Measurements from ENCODE around the gene FILIP1. TPM values are rescaled to one million over a fixed set of nuclear protein-coding genes. Genes with fewer than 3 reads are reported as not detected.

Gene FILIP1
- total and polyA plus RNA-seq, 10 of the 15 experiments (the other 5 are each of a cell fraction or from before 2014, with no cell fraction given): 0.23 to 2.0 (median 0.44) TPM

GRCh38 chr6:75498862-75499261 is 5.3 kb upstream of the FILIP1 start:
- H3K36me3 ChIP-seq (ENCODE audit: control insufficient read depth in 2 of 2, insufficient read depth in 2 of 2, low read length in 1 of 2): no peaks in the 10 kb centered on the region
- ATAC-seq (no peak), DNase-seq (ENCODE audit: low read depth, low spot score) (no peak), FAIRE-seq (no peak)
- in situ Hi-C loops (cut with MboI): no loop called here
- no peaks in the 10 kb centered on the region; the same call in 2 of the 3 replicates for H3K9me3 ChIP-seq (replicated peaks; ENCODE audit: control insufficient read depth, insufficient read depth, low read length)
- no peak overlapping the region for H3K9ac ChIP-seq (ENCODE audit: control insufficient read depth, insufficient read depth, low read length)
- BruUV-seq (replicated peaks): no TSS peak
- H4K20me1 ChIP-seq (ENCODE audit: control insufficient read depth, insufficient read depth): no peaks in the 10 kb centered on the region
- TF ChIP-seq SMAD1 (IDR thresholded peaks at IDR 0.05; ENCODE audit: low read depth, partially characterized antibody): no peak
- TF ChIP-seq EZH2 (IDR thresholded peaks at IDR 0.05; ENCODE audit: borderline replicate concordance, control insufficient read depth, low read depth, low read length): no peak
- TF ChIP-seq RB1 (IDR thresholded peaks at IDR 0.05; ENCODE audit: borderline replicate concordance): no peak
- TF ChIP-seq RUNX3 (IDR thresholded peaks at IDR 0.05; ENCODE audit: low read length): no peak
- TF ChIP-seq PBX3 (IDR thresholded peaks at IDR 0.05; ENCODE audit: insufficient replicate concordance, low read depth, low read length): no peak
- no peak for TF ChIP-seq BMI1 (IDR thresholded peaks at IDR 0.05; ENCODE audit: borderline replicate concordance)
- peaks cover 16% of the 10 kb centered on the region for H3K4me1 ChIP-seq (ENCODE audit: control insufficient read depth, insufficient read depth, low read length)
- no peak overlapping the region for H2AFZ ChIP-seq (ENCODE audit: control insufficient read depth, low read depth, low read length)
- H3K27me3 ChIP-seq (replicated peaks in 1 of 2; ENCODE audit: control insufficient read depth in 2 of 2, insufficient read depth in 2 of 2, low read length in 1 of 2): no peaks in the 10 kb centered on the region
- POLR2A ChIA-PET: no interaction called here
- RAD21 ChIA-PET (ENCODE audit: unreplicated experiment): interaction anchor here (0.7 to 1.2 kb wide), 2 partner anchors 10 to 202 kb away, joined by 3 read pairs; no protein-coding TSS in a partner anchor
- no peak overlapping the region for H3K4me3 ChIP-seq
- SMC1A ChIA-PET (ENCODE audit: uncharacterized antibody, unreplicated experiment): interaction anchor here (1.1 to 2.4 kb wide), 3 partner anchors 12 to 130 kb away, joined by 3 to 6 read pairs (median 5); no protein-coding TSS in a partner anchor
- no peaks in the 10 kb centered on the region for H3K79me2 ChIP-seq (ENCODE audit: control insufficient read depth, insufficient read depth, low read length)
- intact Hi-C loops (cut with micrococcal nuclease; ENCODE audit: unreplicated experiment): loop anchor here (5.0 to 10.0 kb wide), 3 partner anchors 72 to 256 kb away; no protein-coding TSS in a partner anchor
- 87% methylated on average over 1 of the region's 1 CpG for WGBS (ENCODE audit: insufficient coverage, insufficient replicate concordance, low lambda C conversion rate, missing lambda C conversion rate)
- H3K27ac ChIP-seq (ENCODE audit: control insufficient read depth, insufficient read depth): no peak overlapping the region
- no peak overlapping the region for H3K4me2 ChIP-seq (ENCODE audit: control insufficient read depth, insufficient read depth)
- CTCF ChIA-PET: interaction anchor here (1.3 kb wide), 1 partner anchor 130 kb away, joined by 6 read pairs; no protein-coding TSS in a partner anchor

Measured in GM12878 (cell line).